H1 (cell line): ENCODE measurements around the gene TANC1. TPM values are rescaled to one million over a fixed set of nuclear protein-coding genes. Genes with fewer than 3 reads are reported as not detected.

ENCODE experiments used
- CTCF ChIA-PET: fragments of 300-600 bp; sonication (Branson Sonifier 250); formaldehyde crosslinking; loops from one replicate; lab custom pipeline; 2021; ENCODE audit not compliant: partially characterized antibody; lab: Charles Lee
- POLR2A ChIA-PET: fragments of 300-600 bp; sonication (Branson Sonifier 250); formaldehyde crosslinking; loops from one replicate; lab custom pipeline; 2021; ENCODE audit warnings: inconsistent platforms; ENCODE audit not compliant: partially characterized antibody; lab: Charles Lee
- DNase-seq, 2 experiments: peaks; one replicate each; pipeline versions ENCODE4 v3.0.0 to v3.0.0-alpha.2; 2010 to 2022; ENCODE audit warnings: low spot score in 2 of 2, low read depth in 1 of 2, mixed read lengths in 1 of 2
- FAIRE-seq: peaks from 2 replicates; lab custom pipeline; 2011; peaks lifted over from hg19 to GRCh38; lab: Jason Lieb, UNC
- H2AFZ ChIP-seq: 2 replicates; pipeline ENCODE4 v1.8.1; 2012; ENCODE audit warnings: low read length, inconsistent platforms
- H2AK5ac ChIP-seq: 2 replicates; pipeline ENCODE4 v1.6.1; 2013; ENCODE audit warnings: low read depth, low read length
- H2BK120ac ChIP-seq: replicated peaks from 2 replicates; pipeline ENCODE3; 2013; ENCODE audit warnings: low read depth, low read length, inconsistent platforms
- H2BK12ac ChIP-seq: 2 replicates; pipeline ENCODE4 v1.6.1; 2013; ENCODE audit warnings: low read depth, low read length
- H2BK15ac ChIP-seq: 2 replicates; pipeline ENCODE4 v1.6.1; 2013; ENCODE audit warnings: low read length
- H2BK20ac ChIP-seq: 2 replicates; pipeline ENCODE4 v1.6.1; 2013; ENCODE audit warnings: low read length
- H2BK5ac ChIP-seq: 2 replicates; pipeline ENCODE4 v1.6.1; 2013; ENCODE audit warnings: low read depth, low read length
- H3K14ac ChIP-seq: 2 replicates; pipeline ENCODE4 v1.6.1; 2013; ENCODE audit warnings: inconsistent platforms; ENCODE audit not compliant: insufficient read length
- H3K18ac ChIP-seq: 2 replicates; pipeline ENCODE4 v1.6.1; 2013; ENCODE audit warnings: low read length; ENCODE audit errors: extremely low read depth
- H3K23ac ChIP-seq: 2 replicates; pipeline ENCODE4 v1.6.1; 2013; ENCODE audit warnings: inconsistent platforms; ENCODE audit not compliant: insufficient read length
- H3K23me2 ChIP-seq: 2 replicates; pipeline ENCODE4 v1.6.1; 2013; ENCODE audit warnings: low read depth, low read length
- H3K27ac ChIP-seq: 2 replicates; pipeline ENCODE4 v1.6.1; 2011; ENCODE audit warnings: low read depth, low read length, inconsistent platforms
- H3K27me3 ChIP-seq, 4 experiments: replicated peaks in 1 of 4; 1 replicate in 1 of 4; 2 replicates in 3 of 4; pipeline versions ENCODE4 v1.6.1 to v1.8.1; 2011 to 2013; ENCODE audit warnings: low read length in 3 of 4, mild to moderate bottlenecking in 3 of 4, inconsistent platforms in 2 of 4, mixed read lengths in 2 of 4, moderate library complexity in 1 of 4; ENCODE audit not compliant: control insufficient read depth in 3 of 4, insufficient read depth in 3 of 4; ENCODE audit errors: extremely low read depth in 1 of 4
- H3K36me3 ChIP-seq, 4 experiments: 2 replicates each; pipeline versions ENCODE4 v1.6.1 to v1.8.1; 2011 to 2013; ENCODE audit warnings: mild to moderate bottlenecking in 4 of 4, low read length in 3 of 4, moderate library complexity in 2 of 4, control low read depth in 1 of 4, inconsistent platforms in 1 of 4; ENCODE audit not compliant: insufficient read depth in 4 of 4, control insufficient read depth in 2 of 4
- H3K4ac ChIP-seq: replicated peaks from 2 replicates; pipeline ENCODE3; 2013; ENCODE audit warnings: low read length, low read depth, mixed read lengths, inconsistent platforms; ENCODE audit not compliant: insufficient read length
- H3K4me1 ChIP-seq, 4 experiments: replicated peaks in 1 of 4; 1 replicate in 1 of 4; 2 replicates in 3 of 4; pipeline versions ENCODE4 v1.6.1 to v1.8.1; 2011 to 2013; ENCODE audit warnings: low read length in 3 of 4, inconsistent platforms in 2 of 4, mixed read lengths in 1 of 4; ENCODE audit not compliant: insufficient read depth in 4 of 4, control insufficient read depth in 3 of 4
- H3K4me2 ChIP-seq, 2 experiments: 2 replicates each; pipeline versions ENCODE4 v1.6.1 to v1.8.1; 2011 to 2013; ENCODE audit warnings: low read depth in 2 of 2, low read length in 2 of 2, control low read depth in 1 of 2, inconsistent platforms in 1 of 2, mild to moderate bottlenecking in 1 of 2; ENCODE audit not compliant: insufficient read depth in 1 of 2
- H3K4me3 ChIP-seq, 4 experiments: fragments of 200-600, 300-600 bp in 1 of 4; sonication (generic), shearing (Covaris generic), sonication (Bioruptor Twin) in 1 of 4; 2 replicates each; pipeline versions ENCODE4 v1.5.1 to v1.8.1; 2011 to 2016; ENCODE audit warnings: low read length in 4 of 4, low read depth in 3 of 4, control low read depth in 2 of 4, inconsistent platforms in 2 of 4, mild to moderate bottlenecking in 2 of 4, mixed read lengths in 1 of 4, moderate library complexity in 1 of 4; ENCODE audit not compliant: insufficient read depth in 2 of 4; ENCODE audit errors: extremely low read depth in 1 of 4
- H3K56ac ChIP-seq: replicated peaks from 2 replicates; pipeline ENCODE3; 2013; ENCODE audit warnings: low read depth, mild to moderate bottlenecking, mixed read lengths, low read length, inconsistent platforms; ENCODE audit not compliant: insufficient read length
- H3K79me1 ChIP-seq: 2 replicates; pipeline ENCODE4 v1.6.1; 2013; ENCODE audit warnings: low read depth, low read length, control low read depth
- H3K79me2 ChIP-seq, 2 experiments: 2 replicates each; pipeline versions ENCODE4 v1.6.1 to v1.8.1; 2012 to 2013; ENCODE audit warnings: low read length in 2 of 2, mild to moderate bottlenecking in 2 of 2, inconsistent platforms in 1 of 2; ENCODE audit not compliant: insufficient read depth in 2 of 2, control insufficient read depth in 1 of 2
- H3K9ac ChIP-seq, 4 experiments: replicated peaks in 1 of 4; 1 replicate in 1 of 4; 2 replicates in 3 of 4; pipeline versions ENCODE4 v1.6.1 to v1.8.1; 2011 to 2013; ENCODE audit warnings: low read depth in 3 of 4, low read length in 3 of 4, control low read depth in 2 of 4, mild to moderate bottlenecking in 2 of 4, moderate library complexity in 2 of 4, inconsistent platforms in 1 of 4; ENCODE audit errors: extremely low read depth in 1 of 4
- H3K9me3 ChIP-seq, 2 experiments: 2 replicates each; pipeline versions ENCODE4 v1.6.1 to v1.8.1; 2012 to 2013; ENCODE audit warnings: mild to moderate bottlenecking in 2 of 2, moderate library complexity in 2 of 2, control low read depth in 1 of 2, inconsistent platforms in 1 of 2, low read depth in 1 of 2, low read length in 1 of 2, mixed read lengths in 1 of 2; ENCODE audit not compliant: insufficient read depth in 2 of 2
- H4K20me1 ChIP-seq, 2 experiments: replicated peaks in 1 of 2; 2 replicates each; pipeline versions ENCODE3 to v1.8.1; 2011 to 2013; ENCODE audit warnings: inconsistent platforms in 2 of 2, low read length in 2 of 2, mild to moderate bottlenecking in 1 of 2; ENCODE audit not compliant: insufficient read depth in 2 of 2, control insufficient read depth in 1 of 2
- H4K5ac ChIP-seq: 2 replicates; pipeline ENCODE4 v1.6.1; 2013; ENCODE audit warnings: low read length, low read depth, mixed read lengths, inconsistent platforms; ENCODE audit not compliant: insufficient read length
- H4K8ac ChIP-seq: 2 replicates; pipeline ENCODE4 v1.8.0; 2013; ENCODE audit warnings: mild to moderate bottlenecking, moderate library complexity, low read length, inconsistent platforms; ENCODE audit not compliant: insufficient read depth; ENCODE audit errors: extremely low read depth
- H4K91ac ChIP-seq: replicated peaks from 2 replicates; pipeline ENCODE3; 2013; ENCODE audit warnings: low read length, mixed read lengths, inconsistent platforms; ENCODE audit not compliant: insufficient read length
- CBX5 ChIP-seq: fragments of 300-800, 300-1000 bp; sonication (generic); IDR thresholded peaks from 2 replicates; pipeline ENCODE4 v1.7.1; 2016; ENCODE audit warnings: antibody characterized with exemption, low read length, low read depth
- CTBP2 ChIP-seq: IDR thresholded peaks from 2 replicates; pipeline ENCODE4 v1.7.0; 2011; ENCODE audit warnings: borderline replicate concordance, mild to moderate bottlenecking, moderate library complexity, mixed read lengths, low read length; ENCODE audit not compliant: insufficient read depth, insufficient read length
- JUN ChIP-seq: IDR thresholded peaks from 2 replicates; pipeline ENCODE4 v1.6.1; 2011; ENCODE audit warnings: low read depth, mild to moderate bottlenecking, improper control_type of control experiment, low read length
- POLR2A ChIP-seq, 2 experiments: IDR thresholded peaks; 1 replicate in 1 of 2; 2 replicates in 1 of 2; pipeline ENCODE4 v1.6.1; 2011; ENCODE audit warnings: low read depth in 2 of 2, low read length in 2 of 2, mild to moderate bottlenecking in 2 of 2; ENCODE audit errors: control extremely low read depth in 1 of 2
- RFX5 ChIP-seq: IDR thresholded peaks from 2 replicates; pipeline ENCODE4 v1.6.1; 2011; ENCODE audit warnings: low read depth, low read length, improper control_type of control experiment, borderline replicate concordance
- RXRA ChIP-seq: IDR thresholded peaks from 2 replicates; pipeline ENCODE4 v1.6.1; 2011; ENCODE audit warnings: low read depth, mild to moderate bottlenecking, low read length, moderate library complexity; ENCODE audit not compliant: insufficient read depth
- SUZ12 ChIP-seq: fragments of 200-600 bp; sonication (generic); IDR thresholded peaks from 2 replicates; pipeline ENCODE4 v1.6.1; 2012; ENCODE audit warnings: mild to moderate bottlenecking, inconsistent platforms, low read length, moderate library complexity, mixed read lengths
- TBP ChIP-seq: IDR thresholded peaks from 2 replicates; pipeline ENCODE4 v1.6.1; 2011; ENCODE audit warnings: low read depth, low read length, improper control_type of control experiment
- WGBS, 2 experiments: shearing (Covaris generic) in 1 of 2; methylation state at CpG; one replicate each; pipeline versions ENCODE4 v1.1.6 to v1.1.7; 2013 to 2015; ENCODE audit warnings: low lambda C conversion rate in 2 of 2, mixed read lengths in 2 of 2, inconsistent platforms in 1 of 2, low coverage in 1 of 2, missing lambda C conversion rate in 1 of 2; ENCODE audit not compliant: insufficient replicate concordance in 2 of 2, insufficient coverage in 1 of 2, insufficient read length in 1 of 2; ENCODE audit errors: extremely low coverage in 1 of 2, missing lambda C conversion rate in 1 of 2; 5-methylcytosine and 5-hydroxymethylcytosine counted together
- polyA plus RNA-seq, 7 experiments: library from polyadenylated mRNA; depleted of rRNA in 3 of 7; stranded (reverse) in 5 of 7; unstranded in 2 of 7; fragments of >200 nt in 5 of 7; fragments of 200-250 nt in 2 of 7; gene quantifications; 1 replicate in 5 of 7; 2 replicates in 1 of 7; 4 replicates in 1 of 7; pipeline versions ENCODE4 v1.2.1 to v1.2.3, GENCODE V29; 2011 to 2013; ENCODE audit warnings: missing spikeins in 2 of 7, mixed read lengths in 2 of 7
- total RNA-seq: library from RNA; stranded (reverse); fragmentation: NEBNext Ultra II Directional; extraction: Animal tissue kit (Norgen Biotek cat#: 25700); gene quantifications from 2 replicates; pipeline ENCODE4 v1.2.1, GENCODE V29; 2021
- TF ChIP-seq, protein P1 (sequence below), 3 experiments: IDR thresholded peaks; 1 replicate in 2 of 3; 2 replicates in 1 of 3; pipeline versions ENCODE4 v1.5.1 to v1.6.1; 2011; ENCODE audit warnings: low read length in 3 of 3, mild to moderate bottlenecking in 3 of 3, inconsistent platforms in 2 of 3, low read depth in 1 of 3, moderate library complexity in 1 of 3; ENCODE audit not compliant: insufficient read depth in 1 of 3; ENCODE audit errors: control extremely low read depth in 1 of 3
- TF ChIP-seq, protein P2 (sequence below): IDR thresholded peaks from 2 replicates; pipeline ENCODE4 v1.6.1; 2012; ENCODE audit warnings: low read length, inconsistent platforms

Gene TANC1
- total and polyA plus RNA-seq, 2 of the 8 experiments (the other 6 are each of a cell fraction or from before 2014, with no cell fraction given): 4.1 to 7.6 TPM

DNA sequence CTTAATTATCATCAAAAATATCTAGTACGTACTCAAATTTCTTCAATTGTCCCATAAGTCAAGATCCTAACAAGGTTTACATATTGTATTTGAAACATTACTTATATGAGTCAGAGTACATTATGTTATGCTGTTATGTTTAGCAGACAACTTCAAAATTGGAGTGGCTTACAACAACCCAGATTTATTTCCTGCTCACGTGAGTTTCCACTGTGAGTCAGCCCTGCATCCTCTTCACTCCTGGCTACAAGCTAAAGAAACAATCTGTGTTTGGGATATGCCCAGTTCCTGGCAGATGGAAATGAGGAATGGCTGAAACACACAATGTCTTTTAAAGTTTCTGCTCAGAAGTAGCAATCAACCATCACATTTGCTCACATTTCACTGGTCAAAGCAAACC is 31.5 kb upstream of the TANC1 start:
- no peak for DNase-seq
- H2BK120ac ChIP-seq: no peak overlapping the region
- 89 to 100% methylated on average over 1 to 2 of the region's 2 CpGs for whole genome bisulfite sequencing, 2 experiments
- TF ChIP-seq RXRA (no peak), TBP (no peak), JUN (no peak), RFX5 (no peak), POLR2A (IDR thresholded peaks at IDR 0.05; ENCODE audit: control extremely low read depth in 1 of 2, low read depth in 2 of 2, low read length in 2 of 2) (no peak), SUZ12 (no peak), CTBP2 (no peak), CBX5 (no peak)
- TF ChIP-seq, protein P1, sequence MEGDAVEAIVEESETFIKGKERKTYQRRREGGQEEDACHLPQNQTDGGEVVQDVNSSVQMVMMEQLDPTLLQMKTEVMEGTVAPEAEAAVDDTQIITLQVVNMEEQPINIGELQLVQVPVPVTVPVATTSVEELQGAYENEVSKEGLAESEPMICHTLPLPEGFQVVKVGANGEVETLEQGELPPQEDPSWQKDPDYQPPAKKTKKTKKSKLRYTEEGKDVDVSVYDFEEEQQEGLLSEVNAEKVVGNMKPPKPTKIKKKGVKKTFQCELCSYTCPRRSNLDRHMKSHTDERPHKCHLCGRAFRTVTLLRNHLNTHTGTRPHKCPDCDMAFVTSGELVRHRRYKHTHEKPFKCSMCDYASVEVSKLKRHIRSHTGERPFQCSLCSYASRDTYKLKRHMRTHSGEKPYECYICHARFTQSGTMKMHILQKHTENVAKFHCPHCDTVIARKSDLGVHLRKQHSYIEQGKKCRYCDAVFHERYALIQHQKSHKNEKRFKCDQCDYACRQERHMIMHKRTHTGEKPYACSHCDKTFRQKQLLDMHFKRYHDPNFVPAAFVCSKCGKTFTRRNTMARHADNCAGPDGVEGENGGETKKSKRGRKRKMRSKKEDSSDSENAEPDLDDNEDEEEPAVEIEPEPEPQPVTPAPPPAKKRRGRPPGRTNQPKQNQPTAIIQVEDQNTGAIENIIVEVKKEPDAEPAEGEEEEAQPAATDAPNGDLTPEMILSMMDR (IDR thresholded peaks at IDR 0.05; ENCODE audit: control extremely low read depth in 1 of 3, insufficient read depth in 1 of 3, low read depth in 1 of 3, low read length in 3 of 3): no peak
- TF ChIP-seq, protein P2, sequence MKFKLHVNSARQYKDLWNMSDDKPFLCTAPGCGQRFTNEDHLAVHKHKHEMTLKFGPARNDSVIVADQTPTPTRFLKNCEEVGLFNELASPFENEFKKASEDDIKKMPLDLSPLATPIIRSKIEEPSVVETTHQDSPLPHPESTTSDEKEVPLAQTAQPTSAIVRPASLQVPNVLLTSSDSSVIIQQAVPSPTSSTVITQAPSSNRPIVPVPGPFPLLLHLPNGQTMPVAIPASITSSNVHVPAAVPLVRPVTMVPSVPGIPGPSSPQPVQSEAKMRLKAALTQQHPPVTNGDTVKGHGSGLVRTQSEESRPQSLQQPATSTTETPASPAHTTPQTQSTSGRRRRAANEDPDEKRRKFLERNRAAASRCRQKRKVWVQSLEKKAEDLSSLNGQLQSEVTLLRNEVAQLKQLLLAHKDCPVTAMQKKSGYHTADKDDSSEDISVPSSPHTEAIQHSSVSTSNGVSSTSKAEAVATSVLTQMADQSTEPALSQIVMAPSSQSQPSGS: no peak

More for the DNA sequence above, 31.5 kb upstream of the TANC1 start:
- H3K79me2 ChIP-seq: no peaks in the 10 kb centered on the region
- H2BK12ac ChIP-seq: no peak overlapping the region
- no peak overlapping the region for H3K56ac ChIP-seq
- no peak overlapping the region for H2AK5ac ChIP-seq
- H2BK15ac ChIP-seq: no peak overlapping the region
- no peak overlapping the region for H3K4me2 ChIP-seq
- H2BK20ac ChIP-seq: no peak overlapping the region
- H2BK5ac ChIP-seq: no peak overlapping the region
- H4K20me1 ChIP-seq: no peaks in the 10 kb centered on the region
- no peak overlapping the region for H3K14ac ChIP-seq
- no peaks in the 10 kb centered on the region for H3K9me3 ChIP-seq
- no peak overlapping the region for H3K4ac ChIP-seq
- no peak overlapping the region for H3K4me3 ChIP-seq
- FAIRE-seq: no peak
- no peak overlapping the region for H4K8ac ChIP-seq
- H3K18ac ChIP-seq: no peak overlapping the region
- H3K79me1 ChIP-seq: no peaks in the 10 kb centered on the region
- H2AFZ ChIP-seq: no peak overlapping the region
- no peaks in the 10 kb centered on the region; a peak in 1 of 7 replicates for H3K27me3 ChIP-seq
- no peak overlapping the region for H3K27ac ChIP-seq
- ChIA-PET POLR2A (no interaction called here), CTCF (interaction anchor here (0.6 kb wide), 1 partner anchor 150 kb away, joined by 3 read pairs; no protein-coding TSS in a partner anchor)
- no peak overlapping the region for H4K91ac ChIP-seq
- no peaks in the 10 kb centered on the region for H3K23me2 ChIP-seq
- H3K23ac ChIP-seq: no peak overlapping the region
- no peaks in the 10 kb centered on the region for H3K36me3 ChIP-seq
- no peak overlapping the region for H4K5ac ChIP-seq
- peaks cover 0 to 2% (median under 1%) of the 10 kb centered on the region in 4 experiments; a peak in 2 of 7 replicates for H3K4me1 ChIP-seq
- no peak overlapping the region for H3K9ac ChIP-seq
